GM10847 (cell line): ENCODE measurements around the gene COL23A1.

ENCODE experiments used
- POLR2A ChIP-seq: IDR thresholded peaks from 2 replicates; pipeline ENCODE4 v1.6.1; 2011; ENCODE audit not compliant: insufficient read length; ENCODE audit errors: extremely low read depth

The COL23A1 gene

DNA sequence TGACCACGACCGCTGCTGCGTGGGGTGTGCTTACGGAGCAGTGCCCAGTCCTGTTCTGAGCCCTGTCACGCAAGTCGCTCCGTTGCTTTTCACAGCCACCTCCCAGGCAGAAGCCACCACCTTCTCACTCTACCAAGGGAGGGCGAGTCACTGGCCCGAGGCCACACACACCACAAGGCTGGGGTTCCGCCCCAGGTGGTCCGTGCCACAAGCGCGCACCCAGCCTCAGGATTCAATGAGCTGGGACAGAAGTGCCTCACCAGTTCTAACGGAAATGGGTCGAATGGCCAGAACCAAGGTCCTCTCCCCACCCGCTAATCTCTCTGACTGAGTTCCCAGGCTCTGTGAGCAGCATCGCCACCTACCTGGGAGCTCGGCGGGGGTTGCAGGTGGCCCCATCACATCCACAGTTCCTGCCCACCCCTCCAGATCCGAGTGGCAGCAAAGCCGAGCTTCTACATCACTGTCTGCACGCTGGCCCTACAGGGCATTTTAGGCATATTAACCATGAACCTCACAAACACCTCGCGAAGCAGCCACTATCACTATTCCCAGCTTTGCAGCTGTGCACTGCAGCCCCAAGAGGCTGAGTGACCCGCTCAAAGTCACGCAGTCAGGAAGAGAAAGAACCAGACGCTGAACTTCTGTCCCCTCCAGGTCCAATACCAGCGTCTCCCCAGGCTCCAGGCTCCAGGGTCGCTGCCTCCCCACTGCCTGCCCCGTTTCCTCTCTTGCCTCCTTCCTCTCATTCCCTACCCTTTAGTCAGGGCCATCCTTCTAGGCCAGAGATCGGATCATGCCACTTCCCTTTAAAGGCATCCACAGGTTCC lies 265.5 kb downstream of the COL23A1 start:
- TF ChIP-seq POLR2A = no peak

GRCh38 chr5:178323961-178324360 lies 266.2 kb downstream of the COL23A1 start:
- no peak for TF ChIP-seq POLR2A

GRCh38 chr5:178323541-178323865 lies 266.7 kb downstream of the COL23A1 start:
- no peak for TF ChIP-seq POLR2A

- no peak for TF ChIP-seq POLR2A
Observed at GRCh38 chr5:178322736-178323540, 267.3 kb downstream of the COL23A1 start.

- TF ChIP-seq POLR2A = no peak
Observed at GRCh38 chr5:178320281-178320855, 269.8 kb downstream of the COL23A1 start.

GRCh38 chr5:178319541-178320041 lies 270.6 kb downstream of the COL23A1 start:
- TF ChIP-seq POLR2A = no peak

DNA sequence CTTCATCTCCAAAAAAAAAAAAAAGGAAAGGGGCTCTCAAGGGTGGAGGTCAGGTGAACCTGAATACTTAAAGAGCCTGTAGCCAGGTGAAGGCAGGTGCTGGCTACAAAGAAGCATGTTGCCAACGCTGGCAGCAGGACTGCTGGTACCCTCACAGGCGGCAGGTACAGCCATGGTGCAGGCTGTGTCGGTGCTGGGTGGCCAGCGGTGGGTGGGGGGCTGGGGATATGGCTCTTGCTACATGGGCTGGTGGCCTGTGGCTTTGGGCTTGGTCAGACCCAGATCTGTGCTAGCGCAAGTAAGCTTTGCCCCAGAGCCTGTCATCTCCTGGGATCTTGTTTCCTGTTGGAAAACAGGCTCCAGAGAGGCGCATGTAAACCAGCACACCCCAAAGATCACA lies 271.3 kb downstream of the COL23A1 start:
- no peak for TF ChIP-seq POLR2A

GRCh38 chr5:178318382-178318781 lies 271.8 kb downstream of the COL23A1 start:
- no peak for TF ChIP-seq POLR2A

- no peak for TF ChIP-seq POLR2A
Observed at GRCh38 chr5:178314961-178315820, 275.0 kb downstream of the COL23A1 start.

DNA sequence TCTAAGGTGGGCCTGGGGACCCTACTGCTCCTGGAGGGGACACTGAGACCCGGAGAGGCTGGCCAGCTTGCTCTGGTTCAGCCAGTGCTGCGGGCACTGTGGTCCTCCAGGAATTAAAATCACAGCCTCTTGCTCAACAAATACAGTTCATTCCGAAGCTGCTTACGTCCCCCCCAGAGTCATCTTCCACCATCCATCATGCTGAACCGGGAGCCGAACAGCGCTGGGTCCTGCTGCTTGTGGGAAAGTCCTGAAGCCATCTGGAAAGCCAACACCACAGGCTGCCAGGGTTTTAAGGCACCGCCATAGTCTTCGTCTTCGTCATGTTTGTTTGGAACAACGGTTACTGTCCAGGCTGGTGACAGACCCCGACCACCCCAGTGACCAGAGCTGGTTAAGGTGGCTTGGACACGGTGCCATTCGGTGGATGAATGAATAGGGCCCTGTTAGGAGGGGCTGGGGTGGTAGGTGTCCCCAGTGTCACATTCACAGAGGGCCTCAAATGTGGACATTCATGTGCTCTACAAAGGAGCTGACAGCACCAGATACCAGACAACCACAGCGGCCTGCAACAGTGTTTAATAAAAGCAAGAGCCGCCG lies 276.0 kb downstream of the COL23A1 start:
- no peak for TF ChIP-seq POLR2A

DNA sequence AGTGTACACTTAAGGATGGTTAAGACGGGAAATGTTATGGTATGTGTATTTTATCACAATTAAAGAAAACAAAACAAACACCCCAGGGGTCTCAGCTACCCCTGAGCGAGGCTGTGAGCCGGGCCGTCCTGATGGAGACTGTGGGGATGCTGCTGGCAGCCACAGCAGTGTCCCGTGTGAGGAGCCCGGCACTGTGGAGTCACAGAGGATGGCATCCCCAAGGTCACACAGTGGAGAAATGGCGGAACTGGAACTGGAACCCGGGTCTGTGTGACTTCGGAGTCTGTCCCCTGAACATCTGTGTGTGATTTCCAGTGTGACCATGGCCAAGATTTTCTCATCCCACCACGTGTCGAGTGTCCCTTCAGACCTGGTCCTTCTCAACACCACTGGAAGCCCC lies 276.9 kb downstream of the COL23A1 start:
- no peak for TF ChIP-seq POLR2A

GRCh38 chr5:178312880-178313282 lies 277.3 kb downstream of the COL23A1 start:
- TF ChIP-seq POLR2A = no peak

DNA sequence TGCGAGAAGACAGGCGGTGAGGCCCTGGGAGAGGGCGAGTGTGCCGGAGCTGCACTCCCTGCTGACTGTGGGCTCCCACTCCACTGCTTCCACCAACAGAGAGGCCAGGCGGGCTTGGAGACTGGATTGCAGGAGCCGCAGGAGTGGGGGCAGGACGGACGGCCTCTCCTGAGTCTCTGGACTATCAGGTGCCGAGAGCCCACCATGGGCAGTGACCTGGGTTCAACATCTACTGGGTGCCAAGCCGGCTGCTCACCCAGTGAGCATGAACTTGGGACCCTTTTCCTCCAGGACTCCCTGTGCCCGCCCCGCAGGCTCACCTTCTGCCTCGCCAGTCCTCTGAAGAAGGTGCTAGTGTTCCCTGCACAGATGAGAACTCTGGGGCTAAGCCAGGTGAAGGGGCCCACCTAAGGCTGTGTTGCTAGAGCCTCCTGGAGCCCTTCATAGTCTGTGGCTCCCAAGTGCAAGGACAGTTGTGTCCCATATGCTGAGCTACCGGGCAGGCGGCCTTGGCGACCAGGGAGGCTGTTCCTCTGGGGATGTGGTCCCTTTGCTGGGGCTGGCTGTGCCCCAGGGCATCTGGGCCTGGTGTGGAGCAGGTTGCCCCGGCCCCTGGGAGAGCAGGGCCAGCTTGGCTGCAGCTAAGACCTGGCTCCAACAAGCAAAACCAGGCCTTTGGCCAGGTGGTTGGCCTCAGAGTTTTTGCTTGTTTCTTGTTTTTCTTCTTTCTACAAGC lies 279.9 kb downstream of the COL23A1 start:
- no peak for TF ChIP-seq POLR2A
